Suprapubic skin (tissue), 4 donors: ENCODE results near the gene PDLIM4.

Source experiments
- CTCF ChIP-seq, 2 donors: fragments of 200-600 bp in 1 of 2; fragments of 450-650 bp in 1 of 2; sonication (generic) in 1 of 2; IDR thresholded peaks; one replicate each; pipeline ENCODE4 v1.5.1; 2016 to 2019; ENCODE audit warnings: antibody characterized with exemption in 2 of 2, mild to moderate bottlenecking in 1 of 2, moderate library complexity in 1 of 2
- EP300 ChIP-seq: sonication (generic); formaldehyde crosslinking; IDR thresholded peaks from one replicate; pipeline ENCODE4 v1.6.1; 2017; ENCODE audit warnings: antibody characterized with exemption
- POLR2A ChIP-seq, 2 donors: fragments of 450-650 bp; IDR thresholded peaks; one replicate each; pipeline ENCODE4 v1.6.1; 2017; ENCODE audit warnings: antibody characterized with exemption in 2 of 2, mild to moderate bottlenecking in 2 of 2, moderate library complexity in 2 of 2
- POLR2AphosphoS5 ChIP-seq, 3 donors: sonication (generic); formaldehyde crosslinking; IDR thresholded peaks; one replicate each; pipeline ENCODE4 v1.6.1; 2017; ENCODE audit warnings: antibody characterized with exemption in 3 of 3

DNA sequence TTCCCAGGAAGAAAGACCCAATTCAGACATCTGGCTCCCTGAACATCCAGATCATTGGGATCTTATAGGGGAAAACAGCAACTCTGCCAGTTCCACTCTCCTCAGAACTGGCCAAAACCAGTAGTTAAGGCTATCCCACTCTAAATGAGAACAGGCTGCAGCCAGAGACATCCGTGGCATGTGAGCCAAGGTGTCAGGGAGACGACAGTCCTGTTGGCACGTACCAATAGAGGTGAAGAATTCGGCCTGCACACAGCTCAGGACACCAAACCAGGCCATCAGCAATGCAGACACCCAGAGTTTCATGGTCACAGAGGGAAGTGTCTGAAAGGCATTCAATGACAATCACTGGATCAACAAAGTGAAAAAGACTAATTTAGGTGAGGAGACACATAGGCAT, 39.2 kb upstream of the PDLIM4 start:
- TF ChIP-seq CTCF (IDR thresholded peaks at IDR 0.05) = no peak
- no peak for TF ChIP-seq POLR2A (IDR thresholded peaks at IDR 0.05)
- TF ChIP-seq POLR2AphosphoS5 (IDR thresholded peaks at IDR 0.05) = no peak
- TF ChIP-seq EP300 = no peak
